ENCODE results near the gene AKR1E2.

The AKR1E2 gene

DNA sequence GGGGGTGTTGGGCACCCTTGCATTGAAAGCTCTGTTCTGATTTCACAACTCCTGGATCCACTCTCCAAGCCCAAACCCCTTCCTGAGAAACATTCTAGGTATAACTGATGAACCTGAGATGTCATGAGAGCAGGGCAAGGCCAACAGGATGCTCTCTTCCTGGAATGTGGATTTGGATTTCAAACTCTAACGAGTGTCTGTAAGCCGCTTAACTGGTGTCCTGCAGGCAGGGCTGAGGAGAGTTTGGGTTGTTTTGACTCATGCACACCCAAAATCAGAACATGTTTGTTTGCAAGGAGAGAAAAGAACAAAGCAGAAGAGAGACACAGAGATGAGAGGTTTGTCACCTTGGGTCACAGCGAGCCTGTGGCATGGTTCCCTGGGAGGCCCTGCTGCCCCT is 24.6 kb upstream of the AKR1E2 start:
- H3K4me3 ChIP-seq (ENCODE audit: low read depth, low read length), result no peak overlapping the region
- H3K9me3 ChIP-seq (ENCODE audit: control insufficient read depth, insufficient read depth, low read depth, low read length), result no peaks in the 10 kb centered on the region
- POLR2A ChIA-PET, result no interaction called here
- no peak overlapping the region for H3K27ac ChIP-seq (ENCODE audit: extremely low read depth, low read depth, low read length)
- TF ChIP-seq, protein P1, sequence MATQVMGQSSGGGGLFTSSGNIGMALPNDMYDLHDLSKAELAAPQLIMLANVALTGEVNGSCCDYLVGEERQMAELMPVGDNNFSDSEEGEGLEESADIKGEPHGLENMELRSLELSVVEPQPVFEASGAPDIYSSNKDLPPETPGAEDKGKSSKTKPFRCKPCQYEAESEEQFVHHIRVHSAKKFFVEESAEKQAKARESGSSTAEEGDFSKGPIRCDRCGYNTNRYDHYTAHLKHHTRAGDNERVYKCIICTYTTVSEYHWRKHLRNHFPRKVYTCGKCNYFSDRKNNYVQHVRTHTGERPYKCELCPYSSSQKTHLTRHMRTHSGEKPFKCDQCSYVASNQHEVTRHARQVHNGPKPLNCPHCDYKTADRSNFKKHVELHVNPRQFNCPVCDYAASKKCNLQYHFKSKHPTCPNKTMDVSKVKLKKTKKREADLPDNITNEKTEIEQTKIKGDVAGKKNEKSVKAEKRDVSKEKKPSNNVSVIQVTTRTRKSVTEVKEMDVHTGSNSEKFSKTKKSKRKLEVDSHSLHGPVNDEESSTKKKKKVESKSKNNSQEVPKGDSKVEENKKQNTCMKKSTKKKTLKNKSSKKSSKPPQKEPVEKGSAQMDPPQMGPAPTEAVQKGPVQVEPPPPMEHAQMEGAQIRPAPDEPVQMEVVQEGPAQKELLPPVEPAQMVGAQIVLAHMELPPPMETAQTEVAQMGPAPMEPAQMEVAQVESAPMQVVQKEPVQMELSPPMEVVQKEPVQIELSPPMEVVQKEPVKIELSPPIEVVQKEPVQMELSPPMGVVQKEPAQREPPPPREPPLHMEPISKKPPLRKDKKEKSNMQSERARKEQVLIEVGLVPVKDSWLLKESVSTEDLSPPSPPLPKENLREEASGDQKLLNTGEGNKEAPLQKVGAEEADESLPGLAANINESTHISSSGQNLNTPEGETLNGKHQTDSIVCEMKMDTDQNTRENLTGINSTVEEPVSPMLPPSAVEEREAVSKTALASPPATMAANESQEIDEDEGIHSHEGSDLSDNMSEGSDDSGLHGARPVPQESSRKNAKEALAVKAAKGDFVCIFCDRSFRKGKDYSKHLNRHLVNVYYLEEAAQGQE (tag by site-specific recombination; IDR thresholded peaks at IDR 0.05), result no peak
- TF ChIP-seq SP7 (tag by site-specific recombination; IDR thresholded peaks at IDR 0.05) (no peak), GLI4 (tag by site-specific recombination; IDR thresholded peaks at IDR 0.05) (no peak), ZNF837 (tag by site-specific recombination; IDR thresholded peaks at IDR 0.05) (no peak), ZNF366 (tag by site-specific recombination; conservative IDR thresholded peaks at IDR 0.05) (no peak), ZFP41 (tag by site-specific recombination; IDR thresholded peaks at IDR 0.05; ENCODE audit: borderline replicate concordance) (no peak), KLF10 (tag by site-specific recombination; IDR thresholded peaks at IDR 0.05) (no peak), ZNF311 (tag by site-specific recombination; IDR thresholded peaks at IDR 0.05; ENCODE audit: borderline replicate concordance) (no peak), ZNF626 (tag by site-specific recombination; IDR thresholded peaks at IDR 0.05) (no peak)
- TF ChIP-seq, protein P2, sequence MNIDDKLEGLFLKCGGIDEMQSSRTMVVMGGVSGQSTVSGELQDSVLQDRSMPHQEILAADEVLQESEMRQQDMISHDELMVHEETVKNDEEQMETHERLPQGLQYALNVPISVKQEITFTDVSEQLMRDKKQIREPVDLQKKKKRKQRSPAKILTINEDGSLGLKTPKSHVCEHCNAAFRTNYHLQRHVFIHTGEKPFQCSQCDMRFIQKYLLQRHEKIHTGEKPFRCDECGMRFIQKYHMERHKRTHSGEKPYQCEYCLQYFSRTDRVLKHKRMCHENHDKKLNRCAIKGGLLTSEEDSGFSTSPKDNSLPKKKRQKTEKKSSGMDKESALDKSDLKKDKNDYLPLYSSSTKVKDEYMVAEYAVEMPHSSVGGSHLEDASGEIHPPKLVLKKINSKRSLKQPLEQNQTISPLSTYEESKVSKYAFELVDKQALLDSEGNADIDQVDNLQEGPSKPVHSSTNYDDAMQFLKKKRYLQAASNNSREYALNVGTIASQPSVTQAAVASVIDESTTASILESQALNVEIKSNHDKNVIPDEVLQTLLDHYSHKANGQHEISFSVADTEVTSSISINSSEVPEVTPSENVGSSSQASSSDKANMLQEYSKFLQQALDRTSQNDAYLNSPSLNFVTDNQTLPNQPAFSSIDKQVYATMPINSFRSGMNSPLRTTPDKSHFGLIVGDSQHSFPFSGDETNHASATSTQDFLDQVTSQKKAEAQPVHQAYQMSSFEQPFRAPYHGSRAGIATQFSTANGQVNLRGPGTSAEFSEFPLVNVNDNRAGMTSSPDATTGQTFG (tag by site-specific recombination; IDR thresholded peaks at IDR 0.05; ENCODE audit: borderline replicate concordance), result no peak
- CTCF ChIA-PET, result interaction anchor here (0.6 to 1.0 kb wide), 3 partner anchors 14 to 1633 kb away, joined by 3 to 5 read pairs (median 3); no protein-coding TSS in a partner anchor
- no peaks in the 10 kb centered on the region for H3K4me1 ChIP-seq (ENCODE audit: control insufficient read depth, insufficient read depth, low read length)
- no peaks in the 10 kb centered on the region for H3K36me3 ChIP-seq (ENCODE audit: control insufficient read depth in 2 of 2, insufficient read depth in 1 of 2, low read length in 2 of 2)

- no peaks in the 10 kb centered on the region for H3K36me3 ChIP-seq (ENCODE audit: control insufficient read depth in 2 of 2, insufficient read depth in 1 of 2, low read length in 2 of 2)
- no peak overlapping the region for H3K27ac ChIP-seq (ENCODE audit: extremely low read depth, low read depth, low read length)
- POLR2A ChIA-PET, result no interaction called here
- no peaks in the 10 kb centered on the region for H3K4me1 ChIP-seq (ENCODE audit: control insufficient read depth, insufficient read depth, low read length)
- no peaks in the 10 kb centered on the region for H3K9me3 ChIP-seq (ENCODE audit: control insufficient read depth, insufficient read depth, low read depth, low read length)
- TF ChIP-seq, protein P1 (tag by site-specific recombination; IDR thresholded peaks at IDR 0.05), result peak; percentile 60
- TF ChIP-seq, protein P3, sequence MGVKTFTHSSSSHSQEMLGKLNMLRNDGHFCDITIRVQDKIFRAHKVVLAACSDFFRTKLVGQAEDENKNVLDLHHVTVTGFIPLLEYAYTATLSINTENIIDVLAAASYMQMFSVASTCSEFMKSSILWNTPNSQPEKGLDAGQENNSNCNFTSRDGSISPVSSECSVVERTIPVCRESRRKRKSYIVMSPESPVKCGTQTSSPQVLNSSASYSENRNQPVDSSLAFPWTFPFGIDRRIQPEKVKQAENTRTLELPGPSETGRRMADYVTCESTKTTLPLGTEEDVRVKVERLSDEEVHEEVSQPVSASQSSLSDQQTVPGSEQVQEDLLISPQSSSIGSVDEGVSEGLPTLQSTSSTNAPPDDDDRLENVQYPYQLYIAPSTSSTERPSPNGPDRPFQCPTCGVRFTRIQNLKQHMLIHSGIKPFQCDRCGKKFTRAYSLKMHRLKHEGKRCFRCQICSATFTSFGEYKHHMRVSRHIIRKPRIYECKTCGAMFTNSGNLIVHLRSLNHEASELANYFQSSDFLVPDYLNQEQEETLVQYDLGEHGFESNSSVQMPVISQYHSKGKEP (tag by site-specific recombination; IDR thresholded peaks at IDR 0.05), result no peak
- TF ChIP-seq, protein P4, sequence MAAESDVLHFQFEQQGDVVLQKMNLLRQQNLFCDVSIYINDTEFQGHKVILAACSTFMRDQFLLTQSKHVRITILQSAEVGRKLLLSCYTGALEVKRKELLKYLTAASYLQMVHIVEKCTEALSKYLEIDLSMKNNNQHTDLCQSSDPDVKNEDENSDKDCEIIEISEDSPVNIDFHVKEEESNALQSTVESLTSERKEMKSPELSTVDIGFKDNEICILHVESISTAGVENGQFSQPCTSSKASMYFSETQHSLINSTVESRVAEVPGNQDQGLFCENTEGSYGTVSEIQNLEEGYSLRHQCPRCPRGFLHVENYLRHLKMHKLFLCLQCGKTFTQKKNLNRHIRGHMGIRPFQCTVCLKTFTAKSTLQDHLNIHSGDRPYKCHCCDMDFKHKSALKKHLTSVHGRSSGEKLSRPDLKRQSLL (tag by site-specific recombination; IDR thresholded peaks at IDR 0.05), result no peak
- CTCF ChIA-PET, result interaction anchor here (2.0 kb wide), 1 partner anchor 12 kb away, joined by 11 read pairs; no protein-coding TSS in a partner anchor
- H3K4me3 ChIP-seq (ENCODE audit: low read depth, low read length), result no peak overlapping the region
These were observed 23.1 kb upstream of the AKR1E2 start for GRCh38 chr10:4802711-4803487.

Data from HEK293 (cell line).